Sigmoid colon (tissue), 7 donors: ENCODE data around the gene RNF212B. TPM values are rescaled to one million over a fixed set of nuclear protein-coding genes. Genes with fewer than 3 reads are reported as not detected.

ENCODE experiments used
- DNase-seq: peaks from one replicate; pipeline ENCODE4 v3.0.0-alpha.2; 2019
- H3K27ac ChIP-seq, 4 donors: fragments of 200-600 bp; sonication (generic); one replicate each; pipeline ENCODE4 v1.5.1; 2016 to 2019; ENCODE audit warnings: mild to moderate bottlenecking in 1 of 4
- H3K27me3 ChIP-seq, 3 donors: fragments of 200-600 bp; sonication (generic); one replicate each; pipeline ENCODE4 v1.5.1; 2019; ENCODE audit warnings: mild to moderate bottlenecking in 1 of 3
- H3K36me3 ChIP-seq, 4 donors: fragments of 200-600 bp; sonication (generic); one replicate each; pipeline ENCODE4 v1.5.1; 2016 to 2019
- H3K4me1 ChIP-seq, 4 donors: fragments of 200-600 bp; sonication (generic); one replicate each; pipeline ENCODE4 v1.5.1; 2017 to 2019
- H3K4me3 ChIP-seq, 4 donors: fragments of 200-600 bp; sonication (generic); one replicate each; pipeline ENCODE4 v1.5.1; 2017 to 2019; ENCODE audit warnings: mild to moderate bottlenecking in 2 of 4, moderate library complexity in 1 of 4
- H3K9me3 ChIP-seq, 4 donors: fragments of 200-600 bp in 3 of 4; sonication (generic) in 3 of 4; one replicate each; pipeline versions ENCODE4 v1.5.1 to v1.6.1; 2013 to 2019
- EP300 ChIP-seq, 4 donors: sonication (generic); formaldehyde crosslinking; IDR thresholded peaks; one replicate each; pipeline ENCODE4 v1.6.1; 2017; ENCODE audit warnings: antibody characterized with exemption in 4 of 4
- POLR2A ChIP-seq, 2 donors: fragments of 450-650 bp; IDR thresholded peaks; one replicate each; pipeline ENCODE4 v1.6.1; 2016; ENCODE audit warnings: antibody characterized with exemption in 2 of 2, mild to moderate bottlenecking in 2 of 2, moderate library complexity in 2 of 2
- POLR2AphosphoS5 ChIP-seq, 4 donors: sonication (generic); formaldehyde crosslinking; IDR thresholded peaks; one replicate each; pipeline ENCODE4 v1.6.1; 2017; ENCODE audit warnings: antibody characterized with exemption in 4 of 4
- WGBS, 2 donors: extraction: QIAGEN DNeasy Blood & Tissue Kit; methylation state at CpG; one replicate each; pipeline ENCODE4 v1.1.7; 2013; 5-methylcytosine and 5-hydroxymethylcytosine counted together
- intact Hi-C: fragments of 100-400 bp; cut with DNase I; formaldehyde crosslinking; loops from one replicate; pipeline ENCODE4 v1.15.1; 2023
- polyA plus RNA-seq, 3 donors: library from polyadenylated mRNA; stranded (reverse); fragments of 200-250 nt; gene quantifications; one replicate each; pipeline ENCODE4 v1.2.3, GENCODE V29; 2013
- total RNA-seq, 4 donors: library from RNA; depleted of rRNA; stranded (reverse); fragments of >200 nt; gene quantifications; one replicate each; pipeline ENCODE4 v1.1.0, GENCODE V29; 2016
- TF ChIP-seq, protein P1 (sequence below), 4 experiments: fragments of 450-650 bp in 3 of 4; fragments of 200-600 bp in 1 of 4; IDR thresholded peaks; one replicate each; pipeline ENCODE4 v1.5.1; 2016 to 2019; ENCODE audit warnings: antibody characterized with exemption in 4 of 4, mild to moderate bottlenecking in 3 of 4, moderate library complexity in 2 of 4
- donor health status: healthy with polysubstance abuse.
- donor health status: Bipolar disorder and iron deficiency.
- donor health status: healthy.

Gene RNF212B
- total and polyA plus RNA-seq, 7 donors, result not detected

DNA sequence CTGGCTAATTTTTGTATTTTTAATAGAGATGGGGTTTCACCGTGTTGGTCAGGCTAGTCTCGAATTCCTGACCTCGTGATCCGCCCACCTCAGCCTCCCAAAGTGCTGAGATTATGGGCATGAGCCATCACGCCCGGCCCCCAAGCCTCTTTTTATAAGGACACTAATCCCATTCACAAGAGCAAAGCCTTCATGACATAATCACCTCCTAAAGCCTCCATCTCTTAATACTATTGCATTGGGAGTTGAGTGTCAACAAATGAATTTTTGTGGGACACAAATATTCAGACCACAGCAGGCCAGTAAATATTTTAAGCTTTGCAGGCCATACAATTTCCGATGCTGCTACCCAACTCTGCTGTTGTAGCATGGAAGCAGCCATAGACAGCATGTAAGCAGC lies 10.9 kb downstream of the RNF212B start:
- H3K36me3 ChIP-seq, result no peaks in the 10 kb centered on the region
- no peak overlapping the region for H3K4me3 ChIP-seq
- DNase-seq, result no peak
- no peaks in the 10 kb centered on the region for H3K9me3 ChIP-seq
- H3K4me1 ChIP-seq, result no peaks in the 10 kb centered on the region
- no peak overlapping the region for H3K27ac ChIP-seq
- no peaks in the 10 kb centered on the region for H3K27me3 ChIP-seq
- intact Hi-C loops, result no loop called here
- TF ChIP-seq POLR2AphosphoS5 (IDR thresholded peaks at IDR 0.05) (no peak), POLR2A (IDR thresholded peaks at IDR 0.05) (no peak), EP300 (IDR thresholded peaks at IDR 0.05) (no peak)
- TF ChIP-seq, protein P1, sequence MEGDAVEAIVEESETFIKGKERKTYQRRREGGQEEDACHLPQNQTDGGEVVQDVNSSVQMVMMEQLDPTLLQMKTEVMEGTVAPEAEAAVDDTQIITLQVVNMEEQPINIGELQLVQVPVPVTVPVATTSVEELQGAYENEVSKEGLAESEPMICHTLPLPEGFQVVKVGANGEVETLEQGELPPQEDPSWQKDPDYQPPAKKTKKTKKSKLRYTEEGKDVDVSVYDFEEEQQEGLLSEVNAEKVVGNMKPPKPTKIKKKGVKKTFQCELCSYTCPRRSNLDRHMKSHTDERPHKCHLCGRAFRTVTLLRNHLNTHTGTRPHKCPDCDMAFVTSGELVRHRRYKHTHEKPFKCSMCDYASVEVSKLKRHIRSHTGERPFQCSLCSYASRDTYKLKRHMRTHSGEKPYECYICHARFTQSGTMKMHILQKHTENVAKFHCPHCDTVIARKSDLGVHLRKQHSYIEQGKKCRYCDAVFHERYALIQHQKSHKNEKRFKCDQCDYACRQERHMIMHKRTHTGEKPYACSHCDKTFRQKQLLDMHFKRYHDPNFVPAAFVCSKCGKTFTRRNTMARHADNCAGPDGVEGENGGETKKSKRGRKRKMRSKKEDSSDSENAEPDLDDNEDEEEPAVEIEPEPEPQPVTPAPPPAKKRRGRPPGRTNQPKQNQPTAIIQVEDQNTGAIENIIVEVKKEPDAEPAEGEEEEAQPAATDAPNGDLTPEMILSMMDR (IDR thresholded peaks at IDR 0.05), result no peak
- WGBS, 2 donors, result 86 to 92% methylated on average over 7 of the region's 7 CpGs

DNA sequence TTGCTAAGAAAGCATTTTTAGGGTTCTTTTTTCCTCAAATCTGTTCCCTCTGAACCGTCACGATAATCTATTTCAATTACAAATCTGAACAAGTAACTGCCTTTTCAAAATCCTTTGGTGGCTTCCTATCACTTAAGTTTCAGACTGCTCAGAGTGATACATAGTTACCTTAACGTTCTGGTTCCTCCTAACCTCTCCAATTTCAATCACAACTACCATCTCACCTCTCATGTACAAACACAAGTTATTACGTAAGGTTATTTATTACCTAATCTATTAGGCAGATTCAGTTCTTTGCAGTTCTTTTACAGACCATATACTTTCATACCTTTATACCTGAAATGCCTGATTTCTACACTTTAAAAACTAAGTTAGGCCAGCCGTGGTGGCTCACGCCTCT lies 12.1 kb downstream of the RNF212B start:
- WGBS, 2 donors, result 87 to 89% methylated on average over 6 of the region's 6 CpGs
- no peak for DNase-seq
- Histone ChIP-seq H3K36me3 (no peaks in the 10 kb centered on the region), H3K4me3 (no peak overlapping the region), H3K4me1 (no peaks in the 10 kb centered on the region), H3K27ac (no peak overlapping the region), H3K27me3 (no peaks in the 10 kb centered on the region), H3K9me3 (no peaks in the 10 kb centered on the region)
- no peak for TF ChIP-seq EP300 (IDR thresholded peaks at IDR 0.05)
- no peak for TF ChIP-seq POLR2A (IDR thresholded peaks at IDR 0.05)
- TF ChIP-seq, protein P1 (IDR thresholded peaks at IDR 0.05), result no peak
- no peak for TF ChIP-seq POLR2AphosphoS5 (IDR thresholded peaks at IDR 0.05)
- intact Hi-C loops, result no loop called here

GRCh38 chr14:23252006-23252405 lies 14.3 kb downstream of the RNF212B start:
- TF ChIP-seq POLR2A (IDR thresholded peaks at IDR 0.05) (no peak), POLR2AphosphoS5 (IDR thresholded peaks at IDR 0.05) (no peak), EP300 (IDR thresholded peaks at IDR 0.05) (no peak)
- TF ChIP-seq, protein P1 (IDR thresholded peaks at IDR 0.05), result no peak
- no peak overlapping the region for H3K4me3 ChIP-seq
- no peaks in the 10 kb centered on the region for H3K36me3 ChIP-seq
- DNase-seq, result no peak
- H3K27ac ChIP-seq, result no peak overlapping the region
- WGBS, 2 donors, result 57 to 63% methylated on average over 3 of the region's 3 CpGs
- no peaks in the 10 kb centered on the region for H3K27me3 ChIP-seq
- intact Hi-C loops, result no loop called here
- no peaks in the 10 kb centered on the region for H3K9me3 ChIP-seq
- no peaks in the 10 kb centered on the region for H3K4me1 ChIP-seq

DNA sequence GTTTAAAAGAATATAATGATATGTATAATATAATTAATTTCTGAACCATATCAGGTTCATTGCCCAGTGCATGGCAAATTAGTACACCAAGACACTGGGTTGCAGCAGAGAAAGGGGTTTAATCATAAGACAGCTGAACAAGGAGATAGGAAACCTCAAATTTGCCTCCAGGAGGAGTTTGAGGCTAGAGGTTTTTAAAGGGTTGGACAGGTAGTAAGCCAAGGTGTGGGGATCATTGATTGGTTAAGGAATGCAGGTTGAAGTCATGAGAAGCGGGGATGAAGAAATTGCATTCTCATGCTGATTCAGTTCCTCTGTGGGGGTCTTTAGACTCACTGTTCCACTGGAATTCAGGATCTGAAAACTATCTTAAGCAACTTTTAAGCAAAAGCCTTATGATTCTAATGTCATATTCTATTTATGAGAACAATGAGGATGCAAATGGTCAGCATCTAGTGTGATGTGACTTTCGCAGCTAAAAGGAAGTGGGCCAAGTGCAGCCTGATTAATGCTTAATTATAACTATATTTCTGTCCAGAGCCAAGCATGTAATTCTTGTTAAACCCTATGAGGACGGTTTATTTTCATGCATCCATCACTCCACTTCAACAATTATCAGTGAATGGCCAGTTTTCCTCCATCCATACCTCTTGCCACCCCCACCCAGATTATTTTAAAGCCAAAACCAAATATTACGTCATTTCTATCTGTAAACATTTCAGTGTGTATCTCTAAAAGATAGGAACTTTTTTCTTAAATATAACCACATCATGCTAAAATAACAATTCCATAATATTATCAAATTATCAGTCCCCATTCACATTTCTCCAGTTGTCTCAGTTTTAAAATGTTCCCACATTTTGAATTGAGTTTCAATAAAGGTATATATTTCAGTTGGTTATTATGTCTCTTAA lies 14.9 kb downstream of the RNF212B start:
- DNase-seq, result no peak
- Histone ChIP-seq H3K27ac (no peak overlapping the region), H3K4me1 (no peaks in the 10 kb centered on the region), H3K36me3 (no peaks in the 10 kb centered on the region), H3K27me3 (no peaks in the 10 kb centered on the region), H3K9me3 (no peaks in the 10 kb centered on the region), H3K4me3 (no peak overlapping the region)
- 72 to 82% methylated on average over 4 of the region's 4 CpGs for WGBS, 2 donors
- intact Hi-C loops, result no loop called here
- TF ChIP-seq, protein P1 (IDR thresholded peaks at IDR 0.05), result no peak
